Measurements from ENCODE around the gene OBSCN.

Gene OBSCN

GRCh38 chr1:228410671-228411070, 202.8 kb downstream of the OBSCN start:
- DNase-seq: no peak

GRCh38 chr1:228411121-228411520, 203.3 kb downstream of the OBSCN start:
- DNase-seq: no peak

GRCh38 chr1:228411548-228412430, 203.9 kb downstream of the OBSCN start:
- no peak for DNase-seq

- DNase-seq: no peak
These were observed 205.6 kb downstream of the OBSCN start for GRCh38 chr1:228413241-228414010.

- no peak for DNase-seq
These were observed 206.8 kb downstream of the OBSCN start for GRCh38 chr1:228414511-228415211.

- DNase-seq: no peak
These were observed 207.4 kb downstream of the OBSCN start for GRCh38 chr1:228415221-228415620.

- DNase-seq: no peak
These were observed 208.0 kb downstream of the OBSCN start for GRCh38 chr1:228415853-228416216.

- peak; percentile 78 for DNase-seq
These were observed 208.5 kb downstream of the OBSCN start, which contains the start of gene TRIM17 for GRCh38 chr1:228416217-228416933. Gene TRIM17 (minus strand): TSS chr1:228416861. CDS start chr1:228415072, 1,789 bp downstream.

GRCh38 chr1:228417061-228417460, 209.2 kb downstream of the OBSCN start:
- no peak for DNase-seq

- no peak for DNase-seq
These were observed 209.8 kb downstream of the OBSCN start for GRCh38 chr1:228417483-228418203.

- no peak for DNase-seq
These were observed 213.4 kb downstream of the OBSCN start for GRCh38 chr1:228420968-228421826.

- DNase-seq: no peak
These were observed 215.7 kb downstream of the OBSCN start for GRCh38 chr1:228423404-228424053.

- no peak for DNase-seq
These were observed 217.1 kb downstream of the OBSCN start for GRCh38 chr1:228424685-228425660.

- DNase-seq: no peak
These were observed 218.8 kb downstream of the OBSCN start for GRCh38 chr1:228426518-228427175.

GRCh38 chr1:228428412-228428811, 220.6 kb downstream of the OBSCN start:
- DNase-seq: no peak

All from retina (tissue), 1 donor.